ENCODE data around the gene DIAPH3. TPM values are rescaled to one million over a fixed set of nuclear protein-coding genes. Genes with fewer than 3 reads are reported as not detected.

Gene DIAPH3
- total RNA-seq, 4 donors from 2014 or later: 0.10 to 0.67 TPM; not detected in 2

GRCh38 chr13:59686798-59687394, 476.8 kb downstream of the DIAPH3 start:
- no peak for DNase-seq
- H3K4me3 ChIP-seq (replicated peaks in 1 of 3): no peak overlapping the region
- no peak overlapping the region for H3K27ac ChIP-seq
- 62 to 66% methylated on average over 2 of the region's 2 CpGs for WGBS, 2 donors
- intact Hi-C loops (cut with DNase I): no loop called here
- H3K27me3 ChIP-seq: no peaks in the 10 kb centered on the region
- H3K4me1 ChIP-seq: no peaks in the 10 kb centered on the region
- no peak for TF ChIP-seq CTCF (IDR thresholded peaks at IDR 0.05)
- no peak for TF ChIP-seq POLR2A (IDR thresholded peaks at IDR 0.05)
- H3K9me3 ChIP-seq: no peaks in the 10 kb centered on the region
- no peaks in the 10 kb centered on the region for H3K36me3 ChIP-seq

GRCh38 chr13:59684105-59684504, 479.6 kb downstream of the DIAPH3 start:
- whole genome bisulfite sequencing, 2 donors: 89 to 90% methylated on average over 5 of the region's 5 CpGs
- no peaks in the 10 kb centered on the region for H3K4me1 ChIP-seq
- no peak for DNase-seq
- TF ChIP-seq POLR2A (IDR thresholded peaks at IDR 0.05) (no peak), CTCF (IDR thresholded peaks at IDR 0.05) (no peak)
- no peaks in the 10 kb centered on the region for H3K36me3 ChIP-seq
- intact Hi-C loops (cut with DNase I): no loop called here
- H3K9me3 ChIP-seq: no peaks in the 10 kb centered on the region
- H3K27me3 ChIP-seq: no peaks in the 10 kb centered on the region
- no peak overlapping the region for H3K4me3 ChIP-seq (replicated peaks in 1 of 3)
- no peak overlapping the region for H3K27ac ChIP-seq

GRCh38 chr13:59681636-59682311, 482.0 kb downstream of the DIAPH3 start:
- Histone ChIP-seq H3K4me1 (no peaks in the 10 kb centered on the region), H3K4me3 (replicated peaks in 1 of 3) (no peak overlapping the region), H3K9me3 (no peaks in the 10 kb centered on the region), H3K27ac (no peak overlapping the region), H3K36me3 (no peaks in the 10 kb centered on the region), H3K27me3 (no peaks in the 10 kb centered on the region)
- WGBS, 2 donors: 96% methylated on average over 1 of the region's 1 CpG
- no peak for TF ChIP-seq POLR2A (IDR thresholded peaks at IDR 0.05)
- no peak for TF ChIP-seq CTCF (IDR thresholded peaks at IDR 0.05)
- intact Hi-C loops (cut with DNase I): no loop called here
- DNase-seq: no peak

- Histone ChIP-seq H3K9me3 (no peaks in the 10 kb centered on the region), H3K4me1 (no peaks in the 10 kb centered on the region), H3K27me3 (no peaks in the 10 kb centered on the region), H3K36me3 (no peaks in the 10 kb centered on the region), H3K27ac (no peak overlapping the region), H3K4me3 (replicated peaks in 1 of 3) (no peak overlapping the region)
- TF ChIP-seq POLR2A (IDR thresholded peaks at IDR 0.05): no peak
- peak in 4 of 6 experiments; percentile 48 to 70 (median 52) for TF ChIP-seq CTCF (IDR thresholded peaks at IDR 0.05)
- no peak for DNase-seq
- WGBS, 2 donors: 74 to 75% methylated on average over 7 of the region's 7 CpGs
- intact Hi-C loops (cut with DNase I): no loop called here
These were observed 483.2 kb downstream of the DIAPH3 start for GRCh38 chr13:59680429-59681024.

- H3K36me3 ChIP-seq: no peaks in the 10 kb centered on the region
- H3K4me3 ChIP-seq (replicated peaks in 1 of 3): no peak overlapping the region
- H3K4me1 ChIP-seq: no peaks in the 10 kb centered on the region
- TF ChIP-seq CTCF (IDR thresholded peaks at IDR 0.05): no peak
- TF ChIP-seq POLR2A (IDR thresholded peaks at IDR 0.05): no peak
- H3K27ac ChIP-seq: no peak overlapping the region
- H3K27me3 ChIP-seq: no peaks in the 10 kb centered on the region
- WGBS, 2 donors: 3 to 23% methylated on average over 1 of the region's 1 CpG
- peak in 1 of 2 donors; percentile 9 for DNase-seq
- no peaks in the 10 kb centered on the region for H3K9me3 ChIP-seq
- intact Hi-C loops (cut with DNase I): loop anchor here (5.0 kb wide), 1 partner anchor 287 kb away; no protein-coding TSS in a partner anchor
These were observed 484.5 kb downstream of the DIAPH3 start for GRCh38 chr13:59679254-59679653.
